Measurements from ENCODE around the gene FHIT.

DNA sequence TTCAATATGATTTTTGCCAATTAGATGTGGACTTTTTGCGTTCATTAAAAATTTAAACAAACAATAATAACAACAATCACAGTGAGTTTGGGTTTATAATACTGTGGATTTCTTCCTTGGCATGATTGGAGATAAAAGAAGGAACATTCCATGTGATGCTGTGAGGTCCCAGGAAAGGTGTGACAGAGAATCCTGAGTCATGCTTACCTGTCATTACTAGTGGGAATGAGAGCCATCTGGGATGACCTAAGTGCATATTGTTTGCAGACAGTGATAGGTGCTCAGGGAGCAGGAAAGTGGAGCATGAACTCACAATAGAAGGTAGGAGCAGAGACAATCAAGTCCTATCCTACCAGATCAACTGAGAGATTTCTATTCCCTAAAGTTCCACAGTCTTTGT lies 1434.9 kb downstream of the FHIT start:
- TF ChIP-seq, protein P1, sequence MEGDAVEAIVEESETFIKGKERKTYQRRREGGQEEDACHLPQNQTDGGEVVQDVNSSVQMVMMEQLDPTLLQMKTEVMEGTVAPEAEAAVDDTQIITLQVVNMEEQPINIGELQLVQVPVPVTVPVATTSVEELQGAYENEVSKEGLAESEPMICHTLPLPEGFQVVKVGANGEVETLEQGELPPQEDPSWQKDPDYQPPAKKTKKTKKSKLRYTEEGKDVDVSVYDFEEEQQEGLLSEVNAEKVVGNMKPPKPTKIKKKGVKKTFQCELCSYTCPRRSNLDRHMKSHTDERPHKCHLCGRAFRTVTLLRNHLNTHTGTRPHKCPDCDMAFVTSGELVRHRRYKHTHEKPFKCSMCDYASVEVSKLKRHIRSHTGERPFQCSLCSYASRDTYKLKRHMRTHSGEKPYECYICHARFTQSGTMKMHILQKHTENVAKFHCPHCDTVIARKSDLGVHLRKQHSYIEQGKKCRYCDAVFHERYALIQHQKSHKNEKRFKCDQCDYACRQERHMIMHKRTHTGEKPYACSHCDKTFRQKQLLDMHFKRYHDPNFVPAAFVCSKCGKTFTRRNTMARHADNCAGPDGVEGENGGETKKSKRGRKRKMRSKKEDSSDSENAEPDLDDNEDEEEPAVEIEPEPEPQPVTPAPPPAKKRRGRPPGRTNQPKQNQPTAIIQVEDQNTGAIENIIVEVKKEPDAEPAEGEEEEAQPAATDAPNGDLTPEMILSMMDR (IDR thresholded peaks at IDR 0.05): no peak
- no peak for TF ChIP-seq POLR2A (IDR thresholded peaks at IDR 0.05)
